Gastroesophageal sphincter (tissue), 3 donors: Measurements from ENCODE around the gene DCST1.

ENCODE experiments used
- EP300 ChIP-seq: sonication (generic); formaldehyde crosslinking; IDR thresholded peaks from one replicate; pipeline ENCODE4 v1.6.1; 2017; ENCODE audit warnings: antibody characterized with exemption, mild to moderate bottlenecking
- POLR2A ChIP-seq, 2 donors: fragments of 450-650 bp; IDR thresholded peaks; one replicate each; pipeline ENCODE4 v1.6.1; 2017; ENCODE audit warnings: antibody characterized with exemption in 2 of 2, mild to moderate bottlenecking in 2 of 2, moderate library complexity in 1 of 2
- POLR2AphosphoS5 ChIP-seq: sonication (generic); formaldehyde crosslinking; IDR thresholded peaks from one replicate; pipeline ENCODE4 v1.6.1; 2017; ENCODE audit warnings: antibody characterized with exemption
- TF ChIP-seq, protein P1 (sequence below), 4 experiments: fragments of 200-600 bp in 2 of 4; fragments of 450-650 bp in 2 of 4; sonication (generic) in 1 of 4; IDR thresholded peaks; one replicate each; pipeline ENCODE4 v1.5.1; 2017 to 2019; ENCODE audit warnings: antibody characterized with exemption in 4 of 4, mild to moderate bottlenecking in 2 of 4, moderate library complexity in 2 of 4

DNA sequence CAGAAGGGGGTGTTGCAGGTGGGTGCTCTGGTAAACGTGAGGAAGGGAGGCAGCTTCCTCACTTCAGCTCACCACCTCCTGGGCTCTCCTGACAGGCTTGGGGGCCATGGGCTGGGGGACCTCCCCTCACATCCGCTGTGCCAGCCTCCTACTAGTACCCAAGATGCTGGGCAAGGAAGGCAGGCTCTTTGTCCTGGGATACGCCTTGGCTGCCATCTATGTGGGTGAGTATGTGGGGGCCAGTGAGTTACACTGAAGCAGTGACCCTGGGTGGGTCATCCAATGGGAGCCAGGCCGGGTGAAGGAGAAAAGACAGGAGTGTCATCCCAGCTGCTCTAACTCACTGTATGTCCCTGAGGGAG lies 5.7 kb downstream of the DCST1 start:
- TF ChIP-seq POLR2A (IDR thresholded peaks at IDR 0.05) = no peak
- TF ChIP-seq, protein P1, sequence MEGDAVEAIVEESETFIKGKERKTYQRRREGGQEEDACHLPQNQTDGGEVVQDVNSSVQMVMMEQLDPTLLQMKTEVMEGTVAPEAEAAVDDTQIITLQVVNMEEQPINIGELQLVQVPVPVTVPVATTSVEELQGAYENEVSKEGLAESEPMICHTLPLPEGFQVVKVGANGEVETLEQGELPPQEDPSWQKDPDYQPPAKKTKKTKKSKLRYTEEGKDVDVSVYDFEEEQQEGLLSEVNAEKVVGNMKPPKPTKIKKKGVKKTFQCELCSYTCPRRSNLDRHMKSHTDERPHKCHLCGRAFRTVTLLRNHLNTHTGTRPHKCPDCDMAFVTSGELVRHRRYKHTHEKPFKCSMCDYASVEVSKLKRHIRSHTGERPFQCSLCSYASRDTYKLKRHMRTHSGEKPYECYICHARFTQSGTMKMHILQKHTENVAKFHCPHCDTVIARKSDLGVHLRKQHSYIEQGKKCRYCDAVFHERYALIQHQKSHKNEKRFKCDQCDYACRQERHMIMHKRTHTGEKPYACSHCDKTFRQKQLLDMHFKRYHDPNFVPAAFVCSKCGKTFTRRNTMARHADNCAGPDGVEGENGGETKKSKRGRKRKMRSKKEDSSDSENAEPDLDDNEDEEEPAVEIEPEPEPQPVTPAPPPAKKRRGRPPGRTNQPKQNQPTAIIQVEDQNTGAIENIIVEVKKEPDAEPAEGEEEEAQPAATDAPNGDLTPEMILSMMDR (IDR thresholded peaks at IDR 0.05) = no peak
- TF ChIP-seq POLR2AphosphoS5 = no peak
- no peak for TF ChIP-seq EP300
